Natural killer cell (primary cell): ENCODE data around the gene OR4X2. TPM values are rescaled to one million over a fixed set of nuclear protein-coding genes. Genes with fewer than 3 reads are reported as not detected.

ENCODE experiments used
- ATAC-seq, 3 donors: fragments of 150-1000 bp in 2 of 3; fragments of 200-7000 bp in 1 of 3; cut with Tn5 transposase; 1 replicate in 1 of 3; 2 replicates in 2 of 3; pipeline ENCODE4 v1.10.0; 2021; ENCODE audit warnings: mild to moderate bottlenecking in 2 of 3, moderate library complexity in 2 of 3
- DNase-seq, 2 donors: peaks; one replicate each; pipeline versions ENCODE4 v3.0.0 to v3.0.0-alpha.2; 2013 to 2021; ENCODE audit warnings: mixed read lengths in 1 of 2
- H3K27ac ChIP-seq: one replicate; pipeline ENCODE4 v1.5.1; 2013; ENCODE audit warnings: mild to moderate bottlenecking, low read length
- H3K27me3 ChIP-seq: one replicate; pipeline ENCODE4 v1.6.1; 2013; ENCODE audit warnings: low read length; ENCODE audit not compliant: control insufficient read depth, insufficient read depth
- H3K36me3 ChIP-seq: one replicate; pipeline ENCODE4 v1.6.1; 2013; ENCODE audit warnings: low read length; ENCODE audit not compliant: control insufficient read depth, insufficient read depth
- H3K4me1 ChIP-seq: one replicate; pipeline ENCODE4 v1.6.1; 2013; ENCODE audit warnings: low read length; ENCODE audit not compliant: control insufficient read depth, insufficient read depth
- H3K4me3 ChIP-seq: one replicate; pipeline ENCODE4 v1.5.1; 2013; ENCODE audit warnings: low read length
- H3K9me3 ChIP-seq: one replicate; pipeline ENCODE4 v1.6.1; 2013; ENCODE audit warnings: low read length; ENCODE audit not compliant: control insufficient read depth, insufficient read depth
- H3K27ac Mint-ChIP-seq, 2 donors: one replicate each; pipeline ENCODE4 v1.8.0; 2022; ENCODE audit warnings: mild to moderate bottlenecking in 2 of 2, mixed read lengths in 2 of 2, moderate library complexity in 1 of 2
- H3K27me3 Mint-ChIP-seq, 2 donors: one replicate each; pipeline ENCODE4 v1.8.0; 2022; ENCODE audit warnings: low read depth in 2 of 2, mixed read lengths in 2 of 2
- H3K36me3 Mint-ChIP-seq: one replicate; pipeline ENCODE4 v1.8.0; 2022; ENCODE audit warnings: mixed read lengths
- H3K4me1 Mint-ChIP-seq, 2 donors: one replicate each; pipeline ENCODE4 v1.8.0; 2022; ENCODE audit warnings: mixed read lengths in 2 of 2
- H3K4me3 Mint-ChIP-seq: one replicate; pipeline ENCODE4 v1.8.0; 2022; ENCODE audit warnings: mild to moderate bottlenecking, moderate library complexity, mixed read lengths
- H3K9me3 Mint-ChIP-seq, 2 donors: one replicate each; pipeline ENCODE4 v1.8.0; 2022; ENCODE audit warnings: mixed read lengths in 2 of 2
- WGBS: methylation state at CpG from one replicate; pipeline ENCODE4 v1.1.7; 2013; ENCODE audit warnings: missing lambda C conversion rate; ENCODE audit not compliant: insufficient coverage; 5-methylcytosine and 5-hydroxymethylcytosine counted together
- intact Hi-C: fragments of 100-400 bp; cut with micrococcal nuclease; formaldehyde crosslinking; loops from one replicate; pipeline ENCODE4 v1.14.2; 2022
- total RNA-seq, 4 donors: library from RNA; stranded (reverse); fragments of 120-200 nt in 1 of 4; gene quantifications; one replicate each; pipeline versions ENCODE4 v1.2.3 to v1.2.4, GENCODE V29; 2013 to 2022
- TF ChIP-seq, protein P1 (sequence below): fragments of 200-600 bp; IDR thresholded peaks from one replicate; pipeline ENCODE4 v1.8.0; 2022; ENCODE audit warnings: antibody characterized with exemption

The OR4X2 gene
- total RNA-seq, 3 donors from 2014 or later (not counting 1 experiment from before 2014, with no cell fraction given): not detected

DNA sequence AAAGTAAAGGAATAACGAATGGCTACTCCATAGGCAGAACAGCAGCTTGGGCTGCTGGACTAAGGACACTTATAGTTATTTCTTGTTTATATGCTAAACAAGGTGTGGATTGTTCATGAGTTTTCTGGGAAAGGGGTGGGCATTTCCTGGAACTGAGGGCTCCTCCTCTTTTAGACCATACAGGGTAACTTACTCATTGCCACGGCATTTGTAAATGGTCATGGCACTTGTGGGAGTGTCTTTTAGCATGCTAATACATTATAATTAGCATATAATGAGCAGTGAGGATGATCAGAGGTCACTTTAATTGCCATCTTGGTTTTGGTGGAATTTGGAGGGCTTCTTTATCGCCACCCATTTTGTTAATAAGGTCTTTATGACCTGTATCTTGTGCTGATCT, 25.7 kb downstream of the OR4X2 start:
- H3K4me3 ChIP-seq: no peak overlapping the region
- ATAC-seq (no peak), DNase-seq (no peak)
- Mint-ChIP-seq H3K4me3 (no peak overlapping the region), H3K4me1 (no peaks in the 10 kb centered on the region), H3K36me3 (no peaks in the 10 kb centered on the region), H3K27ac (no peak overlapping the region), H3K9me3 (peaks cover 0 to 2% of the 10 kb centered on the region in 2 donors), H3K27me3 (peaks cover 3 to 25% of the 10 kb centered on the region in 2 donors)
- H3K36me3 ChIP-seq: no peaks in the 10 kb centered on the region
- no peaks in the 10 kb centered on the region for H3K9me3 ChIP-seq
- no peak overlapping the region for H3K27ac ChIP-seq
- no peaks in the 10 kb centered on the region for H3K27me3 ChIP-seq
- H3K4me1 ChIP-seq: no peaks in the 10 kb centered on the region
- TF ChIP-seq, protein P1, sequence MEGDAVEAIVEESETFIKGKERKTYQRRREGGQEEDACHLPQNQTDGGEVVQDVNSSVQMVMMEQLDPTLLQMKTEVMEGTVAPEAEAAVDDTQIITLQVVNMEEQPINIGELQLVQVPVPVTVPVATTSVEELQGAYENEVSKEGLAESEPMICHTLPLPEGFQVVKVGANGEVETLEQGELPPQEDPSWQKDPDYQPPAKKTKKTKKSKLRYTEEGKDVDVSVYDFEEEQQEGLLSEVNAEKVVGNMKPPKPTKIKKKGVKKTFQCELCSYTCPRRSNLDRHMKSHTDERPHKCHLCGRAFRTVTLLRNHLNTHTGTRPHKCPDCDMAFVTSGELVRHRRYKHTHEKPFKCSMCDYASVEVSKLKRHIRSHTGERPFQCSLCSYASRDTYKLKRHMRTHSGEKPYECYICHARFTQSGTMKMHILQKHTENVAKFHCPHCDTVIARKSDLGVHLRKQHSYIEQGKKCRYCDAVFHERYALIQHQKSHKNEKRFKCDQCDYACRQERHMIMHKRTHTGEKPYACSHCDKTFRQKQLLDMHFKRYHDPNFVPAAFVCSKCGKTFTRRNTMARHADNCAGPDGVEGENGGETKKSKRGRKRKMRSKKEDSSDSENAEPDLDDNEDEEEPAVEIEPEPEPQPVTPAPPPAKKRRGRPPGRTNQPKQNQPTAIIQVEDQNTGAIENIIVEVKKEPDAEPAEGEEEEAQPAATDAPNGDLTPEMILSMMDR: no peak
- WGBS: 86% methylated on average over 2 of the region's 3 CpGs
- intact Hi-C loops: no loop called here

DNA sequence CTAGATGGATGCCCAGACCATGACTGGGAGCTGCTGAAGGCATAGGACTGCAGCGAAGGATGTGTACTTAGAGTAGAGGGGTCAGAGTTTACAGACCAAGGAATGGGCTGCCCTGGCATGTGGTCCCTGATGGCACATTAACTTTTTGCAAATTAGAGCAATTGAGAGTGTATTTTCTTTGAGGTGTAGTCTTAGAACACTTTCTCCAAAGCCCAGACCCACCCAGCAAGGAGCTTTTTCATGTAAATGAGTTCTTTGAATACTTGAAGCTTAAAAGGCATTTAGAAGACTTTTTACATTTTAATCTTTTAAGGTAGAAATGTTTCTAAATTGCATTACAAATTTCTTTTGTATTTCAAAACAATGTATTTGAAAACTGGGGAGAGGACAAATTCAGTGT, 27.7 kb downstream of the OR4X2 start:
- Histone ChIP-seq H3K9me3 (no peaks in the 10 kb centered on the region), H3K27ac (no peak overlapping the region), H3K4me3 (no peak overlapping the region), H3K4me1 (no peaks in the 10 kb centered on the region), H3K27me3 (no peaks in the 10 kb centered on the region), H3K36me3 (no peaks in the 10 kb centered on the region)
- TF ChIP-seq, protein P1: no peak
- no peaks in the 10 kb centered on the region for H3K36me3 Mint-ChIP-seq
- no peaks in the 10 kb centered on the region for H3K4me1 Mint-ChIP-seq
- DNase-seq (no peak), ATAC-seq (no peak)
- H3K4me3 Mint-ChIP-seq: no peak overlapping the region
- WGBS: 31% methylated on average over 1 of the region's 1 CpG
- intact Hi-C loops: no loop called here
- H3K27ac Mint-ChIP-seq: no peak overlapping the region
- H3K27me3 Mint-ChIP-seq: peaks cover 3 to 28% of the 10 kb centered on the region in 2 donors
- H3K9me3 Mint-ChIP-seq: peaks cover 0 to 2% of the 10 kb centered on the region in 2 donors

Other genes with a start within 250 kb of the OR4X2 start
- not detected for gene OR4B1, start 28.3 kb upstream of the OR4X2 start, total RNA-seq
- gene OR4X1, start 18.8 kb downstream of the OR4X2 start, total RNA-seq: not detected
- not detected for gene OR4S1, start 61.1 kb downstream of the OR4X2 start, total RNA-seq
- gene OR4C3, start 79.8 kb downstream of the OR4X2 start, total RNA-seq: not detected
- not detected for gene OR4C5, start 121.4 kb downstream of the OR4X2 start, total RNA-seq
- not detected for gene OR4A47, start 243.7 kb downstream of the OR4X2 start, total RNA-seq